ENCODE measurements around the gene PSMD9. TPM values are rescaled to one million over a fixed set of nuclear protein-coding genes. Genes with fewer than 3 reads are reported as not detected.
A peak's percentile ranks its signal among the peaks of the same experiment; 100 is the strongest.

PSMD9 gene
- total RNA-seq, 1 experiment from 2014 or later, result 36.2 TPM

GRCh38 chr12:121957861-121958515 is 69.4 kb downstream of the PSMD9 start:
- POLR2A ChIA-PET, result interaction anchor here (0.7 to 1.0 kb wide), 2 partner anchors 23 to 26 kb away, joined by 3 read pairs; no protein-coding TSS in a partner anchor
- H3K4me3 Mint-ChIP-seq, result no peak overlapping the region
- ATAC-seq, result no peak
- no peak for DNase-seq (ENCODE audit: low spot score)
- TF ChIP-seq RORB (CRISPR knock-in tag; IDR thresholded peaks at IDR 0.05) (no peak), HMGA2 (CRISPR knock-in tag; IDR thresholded peaks at IDR 0.05) (no peak), E2F5 (CRISPR knock-in tag; IDR thresholded peaks at IDR 0.05) (no peak), GRHL2 (CRISPR knock-in tag; IDR thresholded peaks at IDR 0.05; ENCODE audit: insufficient replicate concordance, severe bottlenecking) (no peak), EMX1 (CRISPR knock-in tag; IDR thresholded peaks at IDR 0.05) (no peak), CBFB (CRISPR knock-in tag; IDR thresholded peaks at IDR 0.05; ENCODE audit: low read depth) (no peak), E2F4 (CRISPR knock-in tag; IDR thresholded peaks at IDR 0.05; ENCODE audit: borderline replicate concordance, low read depth) (no peak), FOXJ3 (CRISPR knock-in tag; IDR thresholded peaks at IDR 0.05; ENCODE audit: borderline replicate concordance) (no peak), ZNF396 (CRISPR knock-in tag; IDR thresholded peaks at IDR 0.05; ENCODE audit: borderline replicate concordance) (no peak), CREB1 (CRISPR knock-in tag; IDR thresholded peaks at IDR 0.05) (no peak), SOX15 (CRISPR knock-in tag; IDR thresholded peaks at IDR 0.05) (no peak)
- TF ChIP-seq, protein P1, sequence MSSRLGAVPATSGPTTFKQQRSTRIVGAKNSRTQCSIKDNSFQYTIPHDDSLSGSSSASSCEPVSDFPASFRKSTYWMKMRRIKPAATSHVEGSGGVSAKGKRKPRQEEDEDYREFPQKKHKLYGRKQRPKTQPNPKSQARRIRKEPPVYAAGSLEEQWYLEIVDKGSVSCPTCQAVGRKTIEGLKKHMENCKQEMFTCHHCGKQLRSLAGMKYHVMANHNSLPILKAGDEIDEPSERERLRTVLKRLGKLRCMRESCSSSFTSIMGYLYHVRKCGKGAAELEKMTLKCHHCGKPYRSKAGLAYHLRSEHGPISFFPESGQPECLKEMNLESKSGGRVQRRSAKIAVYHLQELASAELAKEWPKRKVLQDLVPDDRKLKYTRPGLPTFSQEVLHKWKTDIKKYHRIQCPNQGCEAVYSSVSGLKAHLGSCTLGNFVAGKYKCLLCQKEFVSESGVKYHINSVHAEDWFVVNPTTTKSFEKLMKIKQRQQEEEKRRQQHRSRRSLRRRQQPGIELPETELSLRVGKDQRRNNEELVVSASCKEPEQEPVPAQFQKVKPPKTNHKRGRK (CRISPR knock-in tag; IDR thresholded peaks at IDR 0.05; ENCODE audit: borderline replicate concordance), result no peak
- TF ChIP-seq, protein P2, sequence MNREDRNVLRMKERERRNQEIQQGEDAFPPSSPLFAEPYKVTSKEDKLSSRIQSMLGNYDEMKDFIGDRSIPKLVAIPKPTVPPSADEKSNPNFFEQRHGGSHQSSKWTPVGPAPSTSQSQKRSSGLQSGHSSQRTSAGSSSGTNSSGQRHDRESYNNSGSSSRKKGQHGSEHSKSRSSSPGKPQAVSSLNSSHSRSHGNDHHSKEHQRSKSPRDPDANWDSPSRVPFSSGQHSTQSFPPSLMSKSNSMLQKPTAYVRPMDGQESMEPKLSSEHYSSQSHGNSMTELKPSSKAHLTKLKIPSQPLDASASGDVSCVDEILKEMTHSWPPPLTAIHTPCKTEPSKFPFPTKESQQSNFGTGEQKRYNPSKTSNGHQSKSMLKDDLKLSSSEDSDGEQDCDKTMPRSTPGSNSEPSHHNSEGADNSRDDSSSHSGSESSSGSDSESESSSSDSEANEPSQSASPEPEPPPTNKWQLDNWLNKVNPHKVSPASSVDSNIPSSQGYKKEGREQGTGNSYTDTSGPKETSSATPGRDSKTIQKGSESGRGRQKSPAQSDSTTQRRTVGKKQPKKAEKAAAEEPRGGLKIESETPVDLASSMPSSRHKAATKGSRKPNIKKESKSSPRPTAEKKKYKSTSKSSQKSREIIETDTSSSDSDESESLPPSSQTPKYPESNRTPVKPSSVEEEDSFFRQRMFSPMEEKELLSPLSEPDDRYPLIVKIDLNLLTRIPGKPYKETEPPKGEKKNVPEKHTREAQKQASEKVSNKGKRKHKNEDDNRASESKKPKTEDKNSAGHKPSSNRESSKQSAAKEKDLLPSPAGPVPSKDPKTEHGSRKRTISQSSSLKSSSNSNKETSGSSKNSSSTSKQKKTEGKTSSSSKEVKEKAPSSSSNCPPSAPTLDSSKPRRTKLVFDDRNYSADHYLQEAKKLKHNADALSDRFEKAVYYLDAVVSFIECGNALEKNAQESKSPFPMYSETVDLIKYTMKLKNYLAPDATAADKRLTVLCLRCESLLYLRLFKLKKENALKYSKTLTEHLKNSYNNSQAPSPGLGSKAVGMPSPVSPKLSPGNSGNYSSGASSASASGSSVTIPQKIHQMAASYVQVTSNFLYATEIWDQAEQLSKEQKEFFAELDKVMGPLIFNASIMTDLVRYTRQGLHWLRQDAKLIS (CRISPR knock-in tag; IDR thresholded peaks at IDR 0.05; ENCODE audit: borderline replicate concordance), result no peak
- TF ChIP-seq, protein P3, sequence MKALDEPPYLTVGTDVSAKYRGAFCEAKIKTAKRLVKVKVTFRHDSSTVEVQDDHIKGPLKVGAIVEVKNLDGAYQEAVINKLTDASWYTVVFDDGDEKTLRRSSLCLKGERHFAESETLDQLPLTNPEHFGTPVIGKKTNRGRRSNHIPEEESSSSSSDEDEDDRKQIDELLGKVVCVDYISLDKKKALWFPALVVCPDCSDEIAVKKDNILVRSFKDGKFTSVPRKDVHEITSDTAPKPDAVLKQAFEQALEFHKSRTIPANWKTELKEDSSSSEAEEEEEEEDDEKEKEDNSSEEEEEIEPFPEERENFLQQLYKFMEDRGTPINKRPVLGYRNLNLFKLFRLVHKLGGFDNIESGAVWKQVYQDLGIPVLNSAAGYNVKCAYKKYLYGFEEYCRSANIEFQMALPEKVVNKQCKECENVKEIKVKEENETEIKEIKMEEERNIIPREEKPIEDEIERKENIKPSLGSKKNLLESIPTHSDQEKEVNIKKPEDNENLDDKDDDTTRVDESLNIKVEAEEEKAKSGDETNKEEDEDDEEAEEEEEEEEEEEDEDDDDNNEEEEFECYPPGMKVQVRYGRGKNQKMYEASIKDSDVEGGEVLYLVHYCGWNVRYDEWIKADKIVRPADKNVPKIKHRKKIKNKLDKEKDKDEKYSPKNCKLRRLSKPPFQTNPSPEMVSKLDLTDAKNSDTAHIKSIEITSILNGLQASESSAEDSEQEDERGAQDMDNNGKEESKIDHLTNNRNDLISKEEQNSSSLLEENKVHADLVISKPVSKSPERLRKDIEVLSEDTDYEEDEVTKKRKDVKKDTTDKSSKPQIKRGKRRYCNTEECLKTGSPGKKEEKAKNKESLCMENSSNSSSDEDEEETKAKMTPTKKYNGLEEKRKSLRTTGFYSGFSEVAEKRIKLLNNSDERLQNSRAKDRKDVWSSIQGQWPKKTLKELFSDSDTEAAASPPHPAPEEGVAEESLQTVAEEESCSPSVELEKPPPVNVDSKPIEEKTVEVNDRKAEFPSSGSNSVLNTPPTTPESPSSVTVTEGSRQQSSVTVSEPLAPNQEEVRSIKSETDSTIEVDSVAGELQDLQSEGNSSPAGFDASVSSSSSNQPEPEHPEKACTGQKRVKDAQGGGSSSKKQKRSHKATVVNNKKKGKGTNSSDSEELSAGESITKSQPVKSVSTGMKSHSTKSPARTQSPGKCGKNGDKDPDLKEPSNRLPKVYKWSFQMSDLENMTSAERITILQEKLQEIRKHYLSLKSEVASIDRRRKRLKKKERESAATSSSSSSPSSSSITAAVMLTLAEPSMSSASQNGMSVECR (CRISPR knock-in tag; IDR thresholded peaks at IDR 0.05; ENCODE audit: borderline replicate concordance), result no peak
- H3K36me3 Mint-ChIP-seq, result 0 out of 2 replicates have a peak, but pooled peaks cover 2% of the 10 kb centered on the region
- H3K9me3 Mint-ChIP-seq, result peaks cover 14% of the 10 kb centered on the region
- 0 out of 2 replicates have a peak overlapping the region, but pooled peaks have one; percentile 79 for H3K27ac Mint-ChIP-seq
- H3K27me3 Mint-ChIP-seq (ENCODE audit: low read depth), result no peaks in the 10 kb centered on the region; the same call in 1 of the 2 replicates
- H3K4me1 Mint-ChIP-seq, result peaks cover 19% of the 10 kb centered on the region
- CTCF ChIA-PET, result interaction anchor here (0.5 to 2.6 kb wide), 7 partner anchors 8 to 323 kb away, joined by 3 to 8 read pairs (median 4); partner anchors contain the start of genes CFAP251 and RHOF

Measured in WTC11 (cell line).